ENCODE data around the gene SLC26A3. TPM values are rescaled to one million over a fixed set of nuclear protein-coding genes. Genes with fewer than 3 reads are reported as not detected.
A peak's percentile ranks its signal among the peaks of the same experiment; 100 is the strongest.

The SLC26A3 gene
- total RNA-seq, 2 donors from 2014 or later = not detected

- no peak for DNase-seq
- no peak for ATAC-seq
- intact Hi-C loops (cut with DNase I) = no loop called here
These were observed 34.8 kb downstream of the SLC26A3 start for GRCh38 chr7:107768263-107768662.

- no peak for DNase-seq
- intact Hi-C loops (cut with DNase I) = no loop called here
- no peak for ATAC-seq
These were observed 35.6 kb downstream of the SLC26A3 start for GRCh38 chr7:107767391-107767790.

DNA sequence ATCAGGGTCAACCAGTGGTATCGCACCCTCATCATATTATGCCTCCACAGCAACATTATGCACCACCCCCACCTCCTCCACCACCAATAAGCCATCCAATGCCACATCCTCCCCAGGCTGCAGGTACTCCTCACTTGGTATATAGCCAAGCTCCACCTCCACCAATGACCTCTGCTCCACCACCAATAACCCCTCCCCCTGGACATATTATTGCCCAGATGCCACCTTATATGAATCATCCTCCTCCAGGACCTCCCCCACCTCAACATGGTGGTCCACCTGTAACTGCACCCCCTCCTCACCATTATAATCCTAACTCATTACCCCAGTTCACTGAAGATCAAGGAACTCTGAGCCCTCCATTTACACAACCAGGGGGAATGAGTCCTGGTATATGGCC lies 44.4 kb downstream of the SLC26A3 start:
- no peak for ATAC-seq
- no peak for DNase-seq
- intact Hi-C loops (cut with DNase I) = no loop called here

DNA sequence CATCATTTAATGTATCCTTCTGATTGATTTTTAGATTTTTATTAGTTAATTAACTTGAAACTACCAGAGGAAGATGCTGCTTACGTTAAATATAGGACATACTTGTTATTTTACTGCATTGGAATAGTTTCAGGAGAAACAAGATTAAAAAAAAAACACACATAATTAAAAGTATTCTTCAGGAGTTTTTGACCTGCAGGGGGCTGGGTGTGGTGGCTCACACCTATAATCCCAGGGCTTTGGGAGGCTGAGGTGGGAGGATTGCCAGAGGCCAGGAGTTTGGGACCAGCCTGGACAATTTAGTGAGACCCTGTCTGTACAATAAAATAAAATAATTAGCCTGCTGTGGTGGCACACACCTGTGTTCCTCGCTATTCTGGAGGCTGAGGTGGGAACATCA lies 48.4 kb downstream of the SLC26A3 start:
- ATAC-seq (no peak), DNase-seq (no peak)

DNA sequence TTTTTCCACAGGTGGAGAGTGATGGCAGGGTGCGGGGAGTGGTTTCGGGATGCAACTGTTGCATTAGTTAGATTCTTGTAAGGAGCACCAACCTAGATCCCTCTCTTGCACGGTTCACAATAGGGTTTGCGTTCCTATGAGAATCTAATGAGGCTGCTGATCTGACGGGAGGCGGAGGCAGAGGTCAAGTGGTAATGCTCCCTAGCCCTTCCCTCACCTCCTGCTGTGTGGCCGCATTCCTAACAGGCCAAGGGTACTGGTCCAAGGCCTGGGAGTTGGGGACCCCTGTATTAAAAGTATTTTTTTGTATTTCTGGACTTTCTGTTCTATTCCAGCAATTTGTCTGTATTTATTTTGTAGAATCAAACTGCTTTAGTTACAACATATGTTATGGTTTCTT lies 51.9 kb downstream of the SLC26A3 start:
- no peak for ATAC-seq
- DNase-seq = no peak
- intact Hi-C loops (cut with DNase I) = no loop called here

More for the DNA sequence above, 48.4 kb downstream of the SLC26A3 start:
- intact Hi-C loops (cut with DNase I) = no loop called here

- intact Hi-C loops (cut with DNase I) = loop anchor here in 1 of 2 donors (10.0 kb wide), 1 partner anchor 399 kb away; no protein-coding TSS in a partner anchor
- no peak for ATAC-seq
- DNase-seq = no peak
These were observed 57.0 kb downstream of the SLC26A3 start for GRCh38 chr7:107746006-107746405.

DNA sequence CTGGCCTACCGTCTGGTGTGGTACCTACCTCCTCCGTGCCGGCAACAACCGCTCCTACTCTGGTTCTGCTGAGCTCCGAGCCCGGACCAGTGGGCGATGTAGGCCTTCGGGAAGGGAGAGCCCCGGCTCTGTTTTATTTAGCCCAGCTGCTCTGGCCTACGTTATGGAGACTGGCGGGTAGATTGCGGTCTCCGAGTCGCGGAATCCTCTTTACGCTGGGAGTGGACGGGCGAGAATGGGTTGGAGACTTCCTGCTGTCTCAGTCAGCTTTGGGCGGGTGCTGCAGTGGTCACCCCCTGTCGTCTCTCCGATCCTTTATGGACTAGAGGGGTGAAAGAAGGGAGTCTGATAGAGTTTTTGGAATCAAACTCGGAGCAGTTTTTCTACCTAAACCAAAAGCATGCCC lies 58.7 kb downstream of the SLC26A3 start:
- peak; percentile 35 to 63 for ATAC-seq
- DNase-seq = no peak
- intact Hi-C loops (cut with DNase I) = loop anchor here in 1 of 2 donors (5.0 to 10.0 kb wide), 2 partner anchors 133 to 400 kb away; no protein-coding TSS in a partner anchor

GRCh38 chr7:107743567-107744344 lies 59.3 kb downstream of the SLC26A3 start, which contains the start of gene CBLL1:
TSS of gene CBLL1 (plus strand) at chr7:107744142. CDS start at chr7:107744164, 22 bp downstream.
- ATAC-seq = peak; percentile 99
- peak; percentile 98 for DNase-seq
- intact Hi-C loops (cut with DNase I) = loop anchor here in 1 of 2 donors (5.0 to 10.0 kb wide), 2 partner anchors 134 to 401 kb away; no protein-coding TSS in a partner anchor

DNA sequence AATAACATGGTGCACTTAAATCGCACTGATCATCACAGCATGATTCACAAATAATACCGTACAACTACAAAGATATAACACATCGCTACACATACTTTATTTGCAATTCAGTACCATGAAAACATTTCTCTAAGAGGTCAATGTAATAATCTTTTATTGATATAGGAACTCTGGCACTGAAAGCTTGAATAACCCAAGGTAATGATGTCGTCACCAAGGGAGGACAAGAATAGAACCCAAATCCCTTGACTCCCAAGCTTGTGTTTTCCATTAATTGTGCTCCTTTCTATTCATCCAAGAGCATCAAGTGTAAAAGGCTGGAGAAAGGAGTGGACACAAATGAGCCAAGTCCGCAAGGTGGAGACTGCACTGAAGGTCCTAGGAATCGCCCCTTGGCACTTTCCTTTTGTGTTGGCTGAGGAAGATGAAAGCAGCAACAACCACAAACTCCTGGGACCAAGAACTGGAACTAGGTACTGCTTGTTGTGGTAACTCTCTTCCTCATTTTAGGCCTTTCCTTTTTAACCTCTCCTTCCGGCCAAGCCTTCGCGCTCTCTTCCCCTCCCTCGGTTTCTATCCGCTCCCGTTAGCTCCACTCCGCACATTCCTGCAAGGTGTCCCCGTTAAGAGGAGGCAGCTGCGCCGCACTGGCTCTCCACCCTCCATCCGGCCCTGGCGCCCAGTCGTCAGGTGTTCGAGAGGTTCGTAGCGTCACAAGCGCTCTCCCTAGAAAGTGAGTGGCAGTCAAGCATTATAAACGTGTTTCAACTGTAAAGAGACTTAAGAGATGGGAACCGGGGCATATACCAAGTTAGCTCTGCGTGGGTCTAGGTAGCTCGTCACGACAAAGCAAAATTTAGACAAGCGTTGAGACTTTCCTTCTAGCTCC lies 60.1 kb downstream of the SLC26A3 start:
- DNase-seq = peak; percentile 59
- intact Hi-C loops (cut with DNase I) = loop anchor here in 1 of 2 donors (5.0 to 10.0 kb wide), 2 partner anchors 134 to 402 kb away; no protein-coding TSS in a partner anchor
- ATAC-seq = peak; percentile 16 to 48

- ATAC-seq (no peak), DNase-seq (no peak)
- intact Hi-C loops (cut with DNase I) = loop anchor here (5.0 to 10.0 kb wide), 4 partner anchors 147 to 783 kb away; no protein-coding TSS in a partner anchor
These were observed 74.7 kb downstream of the SLC26A3 start for GRCh38 chr7:107728276-107728675.

GRCh38 chr7:107726356-107727130 lies 76.5 kb downstream of the SLC26A3 start:
- no peak for DNase-seq
- intact Hi-C loops (cut with DNase I) = loop anchor here (5.0 to 10.0 kb wide), 4 partner anchors 148 to 782 kb away; no protein-coding TSS in a partner anchor
- no peak for ATAC-seq

GRCh38 chr7:107725138-107725740 lies 77.8 kb downstream of the SLC26A3 start:
- no peak for ATAC-seq
- peak; percentile 39 for DNase-seq
- intact Hi-C loops (cut with DNase I) = loop anchor here (2.0 to 10.0 kb wide), 5 partner anchors 150 to 780 kb away; no protein-coding TSS in a partner anchor

- intact Hi-C loops (cut with DNase I) = loop anchor here (10.0 kb wide), 3 partner anchors 152 to 778 kb away; no protein-coding TSS in a partner anchor
- ATAC-seq (no peak), DNase-seq (no peak)
These were observed 79.8 kb downstream of the SLC26A3 start for GRCh38 chr7:107723255-107723654.

DNA sequence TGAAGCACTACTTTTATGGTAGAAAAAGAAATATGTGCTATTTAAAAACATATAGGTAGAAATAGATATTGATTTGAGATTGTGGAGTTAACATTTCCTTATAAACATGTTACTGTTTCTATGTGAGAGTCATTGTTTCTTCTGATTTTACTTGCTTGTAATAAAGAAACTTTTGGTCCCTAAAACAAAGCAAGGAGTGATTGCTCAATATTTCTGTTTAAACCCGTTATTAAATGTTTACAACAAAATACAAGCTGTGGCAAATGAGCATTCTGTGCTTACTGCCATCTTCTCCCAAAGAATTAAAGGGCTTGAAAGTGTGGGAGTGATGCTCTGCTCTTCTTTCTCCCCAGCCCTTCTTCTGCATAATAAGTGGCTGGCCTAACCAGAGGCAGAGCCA lies 81.7 kb downstream of the SLC26A3 start:
- DNase-seq (no peak), ATAC-seq (no peak)
- intact Hi-C loops (cut with DNase I) = loop anchor here (10.0 kb wide), 3 partner anchors 154 to 776 kb away; no protein-coding TSS in a partner anchor

DNA sequence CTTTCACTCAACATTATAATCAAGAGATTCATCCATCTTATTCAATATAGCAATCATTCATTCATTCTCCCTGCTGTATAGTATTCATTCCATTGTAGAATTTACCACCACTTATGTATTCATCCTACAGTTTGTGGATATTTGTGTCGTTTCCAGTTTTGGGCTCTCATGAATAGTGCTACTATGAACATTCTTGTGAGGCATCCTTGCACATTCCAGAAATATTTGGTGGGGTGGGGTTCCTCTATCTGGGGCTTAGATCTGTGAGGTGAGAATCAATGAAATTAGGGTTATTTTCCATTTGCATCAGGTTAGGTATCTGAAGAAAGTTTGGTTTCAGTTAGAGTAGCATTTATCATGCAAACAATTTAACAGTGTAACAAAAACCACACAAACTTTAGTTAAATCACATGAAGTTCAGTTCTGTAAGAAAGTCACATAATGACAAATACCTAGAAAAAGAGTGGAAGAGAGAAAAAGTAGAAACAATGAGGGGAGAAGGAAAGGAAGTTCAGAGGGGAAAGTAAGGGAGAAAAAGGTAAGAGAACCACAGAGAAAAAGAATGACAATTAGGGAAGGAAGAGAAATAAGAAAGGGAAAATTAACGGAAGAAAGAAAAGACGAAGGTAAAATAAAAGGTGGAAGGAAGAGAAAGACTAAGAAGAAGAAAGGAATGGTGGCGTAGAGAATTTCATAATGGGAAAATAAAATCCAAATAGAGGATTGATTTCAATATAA lies 84.4 kb downstream of the SLC26A3 start:
- intact Hi-C loops (cut with DNase I) = no loop called here

DNA sequence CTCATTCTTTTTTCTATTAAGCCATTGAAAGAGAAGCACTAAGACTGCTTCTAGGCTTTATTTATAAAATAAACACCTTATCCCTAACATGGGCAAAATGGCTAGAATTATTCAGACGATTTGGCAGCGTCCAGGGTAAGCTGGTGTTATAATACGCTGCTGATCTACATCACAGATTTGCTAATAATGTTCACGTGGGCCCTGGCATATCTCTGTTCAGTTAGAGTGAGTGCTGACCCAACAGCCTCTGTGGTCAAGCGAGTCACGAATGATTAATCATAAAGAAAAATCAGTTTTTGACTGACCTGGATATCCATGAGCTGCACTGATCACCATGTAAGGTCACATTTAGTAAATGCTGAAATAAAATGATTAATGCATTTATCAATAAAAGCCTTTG lies 87.5 kb downstream of the SLC26A3 start:
- intact Hi-C loops (cut with DNase I) = no loop called here
- DNase-seq (no peak), ATAC-seq (no peak)

More for the DNA sequence above, 84.4 kb downstream of the SLC26A3 start:
- ATAC-seq = no peak
- no peak for DNase-seq
